Right ventricle myocardium superior (tissue), 1 donor: ENCODE results near the gene MAGT1. TPM values are rescaled to one million over a fixed set of nuclear protein-coding genes. Genes with fewer than 3 reads are reported as not detected.
A peak's percentile ranks its signal among the peaks of the same experiment; 100 is the strongest.
"Not testable (repeated sequence)": the region's sequence is repeated elsewhere in the genome, so short reads cannot be mapped to it uniquely, and the experiment has no call there.

Source experiments
- ATAC-seq: fragments of 200-7000 bp; cut with Tn5 transposase; one replicate; pipeline ENCODE4 v1.9.1; 2020; ENCODE audit warnings: mild to moderate bottlenecking; ENCODE audit not compliant: poor library complexity
- DNase-seq: peaks from one replicate; pipeline ENCODE4 v3.0.0-alpha.2; 2020
- intact Hi-C: fragments of 100-400 bp; cut with DNase I; formaldehyde crosslinking; loops from one replicate; pipeline ENCODE4 v1.11.2; 2022
- long read RNA-seq: library from polyadenylated mRNA; unstranded; transcript quantifications from one replicate; pipeline ENCODE4 v2.0.0, GENCODE V29; 2021
- total RNA-seq: library from RNA; stranded (reverse); fragmentation: NEBNext Ultra II Directional; extraction: Animal tissue kit (Norgen Biotek cat#: 25700); gene quantifications from one replicate; pipeline ENCODE4 v1.2.1, GENCODE V29; 2021
- donor health status: DM: no; HTN: yes; CAD: no; lungs with severe emphysema.

MAGT1 gene
- 50.4 TPM for total RNA-seq
- long read RNA-seq, full-length matches to known transcripts, result 4 of 11 reads
- long read RNA-seq, partial matches to known transcripts, result 0 of 11 reads
- long read RNA-seq, other reads (novel, unspliced or antisense), result 7 of 11 reads

DNA sequence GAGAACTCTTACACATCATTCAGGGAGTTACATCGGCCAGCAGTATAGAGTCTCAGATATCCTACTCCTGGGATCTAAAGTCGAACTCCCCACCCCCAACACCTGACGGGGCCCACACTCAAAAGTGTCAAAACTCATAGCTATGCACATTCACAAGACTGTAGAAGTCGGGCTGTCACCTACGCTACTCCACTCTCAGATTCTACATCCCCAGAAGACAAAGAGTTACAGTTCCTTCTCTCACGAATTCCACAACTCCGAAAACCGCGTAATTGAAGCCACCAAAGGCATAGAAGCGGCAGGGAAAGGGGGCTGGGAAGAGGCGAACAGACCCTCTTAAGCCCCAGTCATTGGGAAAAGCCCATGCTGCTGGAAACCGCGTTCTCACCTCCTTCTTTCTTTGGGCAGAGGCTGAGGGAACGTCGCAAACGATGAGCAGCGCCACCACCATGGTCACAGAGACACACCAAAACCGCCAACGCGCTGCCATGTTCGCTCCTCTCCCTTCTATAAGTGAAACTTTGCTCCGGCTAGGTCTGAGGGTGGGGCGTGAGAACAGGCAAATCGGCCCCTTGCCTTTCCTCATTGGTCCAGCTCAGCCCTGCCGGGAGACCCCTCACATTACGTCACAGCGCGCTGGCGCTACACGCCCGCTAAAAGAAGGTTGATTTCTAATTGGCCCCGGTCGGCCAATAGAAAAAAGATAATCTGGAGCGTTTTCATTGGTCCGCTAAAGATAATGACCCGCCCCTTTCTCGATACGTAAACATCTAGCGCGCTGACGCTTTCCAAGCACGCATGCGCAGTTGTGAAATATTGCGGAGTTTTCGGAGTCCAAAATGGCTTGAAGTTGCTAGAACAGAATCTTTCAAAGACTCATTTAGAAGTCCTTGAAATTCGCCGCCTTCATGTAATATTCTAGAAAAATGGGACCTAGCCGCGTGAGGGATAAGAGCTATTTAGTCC is at the start of gene MAGT1:
MAGT1 (minus strand) TSS at position 515 of the 966 bp plus-strand sequence; CDS start at position 490, 25 bp downstream.
- peak; percentile 94 for DNase-seq
- peak; percentile 95 for ATAC-seq
- intact Hi-C loops, result no loop called here

GRCh38 chrX:77945031-77945430 is 49.8 kb upstream of the MAGT1 start:
- DNase-seq, ATAC-seq, intact Hi-C loops: not testable (repeated sequence)

GRCh38 chrX:77938083-77938680 is 42.9 kb upstream of the MAGT1 start:
- ATAC-seq (no peak), DNase-seq (no peak)
- intact Hi-C loops, result no loop called here

DNA sequence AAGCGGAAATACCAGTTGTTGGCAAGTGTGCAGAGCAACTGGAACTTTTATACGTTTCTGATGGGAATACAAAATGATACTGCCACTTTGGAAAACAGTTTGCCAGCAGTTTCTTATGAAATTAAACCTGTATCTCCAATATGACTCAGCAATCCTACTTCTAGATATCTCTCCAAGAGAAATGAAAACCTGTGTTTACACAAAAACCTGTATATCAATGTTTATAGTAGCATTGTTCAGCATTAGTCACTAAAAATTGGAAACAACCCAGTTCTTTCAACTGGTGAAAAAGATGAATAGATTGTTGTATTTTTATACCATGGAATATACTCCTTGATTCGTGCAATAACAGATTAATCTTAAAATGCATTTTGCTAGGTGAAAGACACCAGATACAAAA is 42.1 kb upstream of the MAGT1 start:
- DNase-seq (no peak), ATAC-seq (no peak)
- intact Hi-C loops, result no loop called here

DNA sequence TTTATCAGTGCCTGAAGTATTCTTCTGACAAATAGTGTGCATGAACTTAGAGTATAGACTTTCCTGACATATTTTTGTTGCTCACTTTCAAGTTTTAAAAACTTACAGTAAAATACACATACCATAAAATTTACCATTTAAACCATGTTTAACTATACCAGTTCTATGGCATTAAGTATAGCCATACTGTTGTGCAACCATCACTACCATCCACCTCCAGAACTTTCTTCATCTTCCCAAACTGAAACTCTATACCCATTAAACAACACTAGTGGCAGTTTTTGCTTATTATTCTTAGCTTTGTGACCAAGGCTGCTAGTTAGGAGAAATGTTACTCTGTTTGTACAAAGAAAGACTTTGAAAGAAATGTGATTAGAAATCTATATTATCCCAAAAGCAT is 41.1 kb upstream of the MAGT1 start:
- DNase-seq (no peak), ATAC-seq (no peak)
- intact Hi-C loops, result no loop called here

DNA sequence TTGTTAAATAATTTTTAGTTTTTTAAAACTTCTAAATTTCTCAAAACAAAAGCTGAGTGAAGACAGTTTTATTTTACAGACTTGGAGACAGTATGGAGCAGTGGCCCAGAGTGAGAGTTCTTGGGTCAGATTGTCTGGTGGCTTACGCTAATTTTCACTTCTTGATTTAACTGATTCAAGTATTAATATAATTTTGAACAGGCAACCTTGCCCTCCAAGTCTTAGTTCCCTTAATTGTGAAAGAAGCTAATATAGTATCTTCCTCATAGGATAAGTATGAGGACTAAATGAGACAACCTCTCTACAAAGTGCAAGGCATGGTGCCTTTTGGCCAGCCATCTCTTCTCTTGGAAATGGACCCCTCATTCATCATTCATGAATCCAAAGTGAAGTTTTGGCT is 40.7 kb upstream of the MAGT1 start:
- ATAC-seq, result no peak
- no peak for DNase-seq
- intact Hi-C loops, result no loop called here

DNA sequence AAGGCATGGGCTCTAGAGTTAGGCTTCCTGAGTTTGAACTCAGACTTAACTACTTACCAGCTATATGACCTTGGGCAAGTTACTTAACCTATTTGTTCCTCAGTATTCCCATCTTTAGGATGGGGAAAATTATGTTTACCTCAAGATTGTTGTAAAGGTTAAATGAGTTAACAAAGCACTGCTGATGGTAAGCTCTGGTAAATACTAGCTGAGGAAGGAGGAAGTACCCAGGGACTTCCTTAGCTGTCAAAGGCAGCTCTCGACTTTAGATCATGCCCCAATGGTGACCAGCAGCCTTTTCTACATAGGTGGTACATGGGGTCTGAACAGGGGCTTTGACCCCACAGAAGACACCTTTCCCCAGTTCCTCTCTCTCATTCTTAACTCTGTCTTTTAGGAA is 35.3 kb upstream of the MAGT1 start:
- no peak for DNase-seq
- intact Hi-C loops, result no loop called here
- no peak for ATAC-seq

- no peak for ATAC-seq
- intact Hi-C loops, result loop anchor here (10.0 kb wide), 1 partner anchor 89 kb away; no protein-coding TSS in a partner anchor
- no peak for DNase-seq
Observed at GRCh38 chrX:77925764-77926163, 30.5 kb upstream of the MAGT1 start.

DNA sequence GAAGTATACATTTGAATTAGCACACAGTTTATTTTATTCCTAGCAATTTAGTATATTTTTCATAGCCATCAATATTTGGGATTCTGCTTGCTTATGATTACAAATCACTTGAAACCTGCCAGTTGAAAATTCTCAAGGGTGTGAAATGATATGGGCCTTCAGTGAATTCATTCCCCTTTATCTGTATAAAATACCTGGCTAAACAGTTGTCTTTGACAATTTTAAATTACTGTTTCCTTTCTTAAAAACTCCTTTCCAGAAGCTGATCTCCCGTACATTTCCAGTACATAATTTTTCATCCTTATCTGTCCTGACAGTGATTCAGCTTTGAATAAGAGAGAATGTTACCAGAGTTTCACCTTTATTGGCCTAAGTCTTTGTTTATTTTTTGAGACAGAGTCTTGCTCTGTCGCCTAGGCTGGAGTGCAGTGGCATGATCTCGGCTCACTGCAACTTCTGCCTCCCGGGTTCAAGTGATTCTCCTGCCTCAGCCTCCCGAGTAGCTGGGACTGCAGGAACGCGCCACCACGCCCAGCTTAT is 29.2 kb upstream of the MAGT1 start:
- DNase-seq, result no peak

GRCh38 chrX:77922787-77923186 is 27.6 kb upstream of the MAGT1 start:
- no peak for ATAC-seq
- intact Hi-C loops, result loop anchor here (10.0 kb wide), 1 partner anchor 92 kb away; no protein-coding TSS in a partner anchor

More for the DNA sequence above, 29.2 kb upstream of the MAGT1 start:
- intact Hi-C loops, result loop anchor here (10.0 kb wide), 1 partner anchor 90 kb away; no protein-coding TSS in a partner anchor
- no peak for ATAC-seq

DNA sequence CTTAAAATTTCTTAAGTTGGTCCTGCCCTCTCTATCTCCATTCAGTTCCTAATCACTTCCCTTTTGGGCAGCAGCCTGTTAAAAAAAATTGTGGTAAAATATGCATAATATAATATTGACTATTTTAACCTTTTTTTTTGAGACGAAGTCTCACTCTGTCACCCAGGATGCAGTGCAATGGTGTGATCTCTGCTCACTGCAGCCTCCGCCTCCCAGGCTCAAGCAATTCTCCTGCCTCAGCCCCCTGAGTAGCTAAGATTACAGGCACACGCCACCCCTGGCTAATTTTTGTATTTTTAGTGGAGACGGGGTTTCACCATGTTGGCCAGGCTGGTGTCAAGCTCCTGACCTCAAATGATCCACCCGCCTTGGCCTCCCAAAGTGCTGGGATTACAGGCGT is 24.1 kb upstream of the MAGT1 start:
- ATAC-seq, intact Hi-C loops, DNase-seq: not testable (repeated sequence)

More at GRCh38 chrX:77922787-77923186, 27.6 kb upstream of the MAGT1 start:
- no peak for DNase-seq

DNA sequence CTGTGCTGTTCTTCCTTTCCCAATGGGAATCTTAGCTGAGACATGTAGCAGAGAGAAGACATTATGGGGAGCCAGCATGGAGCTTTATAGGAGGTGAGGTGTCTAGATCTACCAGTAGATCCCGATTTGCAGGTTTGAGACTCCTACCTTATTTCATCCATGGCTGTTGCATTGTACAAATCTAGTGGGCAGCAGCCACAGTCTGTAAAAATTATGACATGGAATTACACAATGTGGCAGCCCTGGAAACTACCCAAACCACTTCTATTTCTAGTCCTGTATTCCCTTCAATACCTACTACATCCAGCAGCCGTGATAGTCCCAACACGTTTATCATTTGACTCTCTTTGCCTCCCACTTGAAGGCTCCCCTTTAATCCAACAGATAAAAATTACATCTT is 23.3 kb upstream of the MAGT1 start:
- peak; percentile 59 for ATAC-seq
- DNase-seq, result no peak
- intact Hi-C loops, result no loop called here

- intact Hi-C loops, result no loop called here
- no peak for ATAC-seq
- DNase-seq, result no peak
Observed at GRCh38 chrX:77917294-77917933, 22.2 kb upstream of the MAGT1 start.

GRCh38 chrX:77910108-77910840 is 15.0 kb upstream of the MAGT1 start, which contains the start of gene ATP7A:
ATP7A (plus strand) TSS chrX:77910693; CDS start chrX:77971642, 60,949 bp downstream.
- DNase-seq (peak; percentile 91), ATAC-seq (peak; percentile 96)
- intact Hi-C loops, result no loop called here

DNA sequence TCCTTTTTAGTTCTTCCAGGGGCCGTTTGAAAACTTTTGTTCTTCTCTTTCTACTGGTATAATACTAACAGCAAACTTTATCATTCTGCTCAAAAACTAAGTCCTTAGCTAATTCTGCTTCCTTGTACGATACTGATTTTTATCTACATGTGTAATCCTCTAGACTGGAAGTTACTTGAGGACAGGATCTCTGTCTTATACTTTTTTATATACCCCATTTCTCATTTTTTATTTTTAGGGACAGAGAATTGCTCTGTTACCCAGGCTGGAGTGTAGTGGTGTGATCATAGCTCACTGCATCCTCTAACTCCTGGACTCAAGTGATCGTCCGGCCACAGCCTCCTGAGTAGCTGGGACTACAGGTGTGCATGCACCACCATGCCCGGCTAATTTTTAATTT is 6.3 kb upstream of the MAGT1 start:
- ATAC-seq (no peak), DNase-seq (no peak)
- intact Hi-C loops, result loop anchor here (10.0 kb wide), 1 partner anchor 203 kb away; the partner anchor contains the start of gene PGK1

GRCh38 chrX:77900688-77901087 is 5.5 kb upstream of the MAGT1 start:
- intact Hi-C loops, result loop anchor here (10.0 kb wide), 1 partner anchor 204 kb away; the partner anchor contains the start of gene PGK1
- DNase-seq (no peak), ATAC-seq (no peak)

DNA sequence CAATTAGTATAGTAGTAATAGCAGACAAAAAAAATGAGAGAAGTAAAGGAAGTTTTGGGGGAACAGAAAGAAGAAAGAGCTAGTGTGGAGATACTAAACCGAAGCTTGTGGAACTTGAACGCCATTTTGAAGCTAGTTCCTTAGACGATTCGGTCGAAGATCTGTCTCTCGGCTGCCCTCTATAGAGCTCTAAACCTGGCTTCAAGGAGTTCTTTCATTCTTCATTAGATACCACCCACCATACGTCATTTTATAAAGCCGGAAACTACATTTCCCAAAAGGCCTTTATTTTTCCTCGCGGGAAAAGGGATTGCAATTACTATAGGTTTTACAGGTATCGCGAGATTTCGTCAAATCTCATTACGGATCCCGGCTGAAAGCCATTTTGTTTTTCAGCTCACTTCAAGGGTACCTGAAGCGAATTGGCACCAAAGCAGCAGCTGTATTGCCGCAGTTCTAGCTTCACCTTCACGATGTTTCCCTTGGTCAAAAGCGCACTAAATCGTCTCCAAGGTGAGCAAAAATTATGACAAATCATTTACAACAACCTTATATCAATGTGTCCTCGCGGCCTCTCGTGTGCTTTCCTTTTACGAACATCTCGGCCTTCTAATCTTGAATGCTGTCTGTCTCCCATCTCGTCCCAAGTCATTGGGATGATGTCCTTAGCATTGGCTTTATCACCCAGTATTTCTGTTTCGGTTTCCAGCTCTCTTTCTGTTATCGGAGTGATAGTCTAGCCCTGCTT is 4.0 kb upstream of the MAGT1 start, which contains the start of gene COX7B:
COX7B (plus strand) TSS at position 388 of the 748 bp plus-strand sequence; CDS start at position 474, 86 bp downstream.
- peak; percentile 82 for ATAC-seq
- DNase-seq, result no peak
- intact Hi-C loops, result no loop called here
